Measurements from ENCODE around the gene GNA12. TPM values are rescaled to one million over a fixed set of nuclear protein-coding genes. Genes with fewer than 3 reads are reported as not detected.
A peak's percentile ranks its signal among the peaks of the same experiment; 100 is the strongest.
"Not testable (repeated sequence)": the region's sequence is repeated elsewhere in the genome, so short reads cannot be mapped to it uniquely, and the experiment has no call there.

Gene GNA12
- total RNA-seq, 1 donor from 2014 or later = 67.2 TPM

DNA sequence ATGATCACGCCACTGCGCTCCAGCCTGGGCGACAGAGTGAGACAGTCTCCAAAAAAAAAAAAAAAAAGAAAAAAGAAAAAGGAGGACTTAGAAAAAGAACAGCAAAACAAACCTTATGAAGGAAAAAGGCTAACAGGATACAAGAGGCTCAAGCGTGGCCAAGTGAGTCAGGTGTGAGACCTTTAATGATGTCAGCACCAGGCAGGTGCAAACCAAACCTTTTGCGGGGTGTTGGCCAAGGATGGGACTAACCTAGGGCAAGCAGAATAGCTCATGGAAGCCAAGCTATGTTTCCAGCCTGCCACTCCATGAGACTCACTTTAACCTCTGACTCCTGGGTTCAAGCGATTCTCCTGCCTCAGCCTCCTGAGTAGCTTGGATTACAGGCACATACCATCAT, 11.3 kb upstream of the GNA12 start:
- Histone ChIP-seq H4K20me1 (ENCODE audit: insufficient read depth, low read length) (no peaks in the 10 kb centered on the region), H3K36me3 (ENCODE audit: insufficient read depth, low read length) (no peaks in the 10 kb centered on the region), H3K9me3 (ENCODE audit: insufficient read depth, low read depth, low read length) (no peaks in the 10 kb centered on the region), H3K4me3 (ENCODE audit: insufficient read depth, low read depth, low read length) (no peak overlapping the region), H3K27me3 (ENCODE audit: insufficient read depth, low read length) (no peaks in the 10 kb centered on the region), H3K4me2 (ENCODE audit: low read length) (no peak overlapping the region), H3K9ac (ENCODE audit: low read length) (no peak overlapping the region), H3K79me2 (ENCODE audit: insufficient read depth, low read length) (no peaks in the 10 kb centered on the region), H2AFZ (ENCODE audit: low read depth, low read length) (no peak overlapping the region), H3K27ac (ENCODE audit: low read depth, low read length) (no peak overlapping the region), H3K4me1 (ENCODE audit: insufficient read depth, low read length) (no peaks in the 10 kb centered on the region)
- no peak overlapping the region for H3K27ac Mint-ChIP-seq (ENCODE audit: unreplicated experiment)
- H3K4me1 Mint-ChIP-seq (ENCODE audit: low read depth, unreplicated experiment) = peaks cover 6% of the 10 kb centered on the region
- no peaks in the 10 kb centered on the region for H3K36me3 Mint-ChIP-seq (ENCODE audit: low read depth, unreplicated experiment)
- DNase-seq (ENCODE audit: low read depth) = no peak
- no peak overlapping the region for H3K4me3 Mint-ChIP-seq (ENCODE audit: unreplicated experiment)
- H3K9me3 Mint-ChIP-seq (ENCODE audit: unreplicated experiment) = peaks cover 2% of the 10 kb centered on the region
- no peaks in the 10 kb centered on the region for H3K27me3 Mint-ChIP-seq (ENCODE audit: low read depth, unreplicated experiment)
- no peak for TF ChIP-seq EZH2 (IDR thresholded peaks at IDR 0.05; ENCODE audit: insufficient read depth, low read length)
- TF ChIP-seq, protein P1, sequence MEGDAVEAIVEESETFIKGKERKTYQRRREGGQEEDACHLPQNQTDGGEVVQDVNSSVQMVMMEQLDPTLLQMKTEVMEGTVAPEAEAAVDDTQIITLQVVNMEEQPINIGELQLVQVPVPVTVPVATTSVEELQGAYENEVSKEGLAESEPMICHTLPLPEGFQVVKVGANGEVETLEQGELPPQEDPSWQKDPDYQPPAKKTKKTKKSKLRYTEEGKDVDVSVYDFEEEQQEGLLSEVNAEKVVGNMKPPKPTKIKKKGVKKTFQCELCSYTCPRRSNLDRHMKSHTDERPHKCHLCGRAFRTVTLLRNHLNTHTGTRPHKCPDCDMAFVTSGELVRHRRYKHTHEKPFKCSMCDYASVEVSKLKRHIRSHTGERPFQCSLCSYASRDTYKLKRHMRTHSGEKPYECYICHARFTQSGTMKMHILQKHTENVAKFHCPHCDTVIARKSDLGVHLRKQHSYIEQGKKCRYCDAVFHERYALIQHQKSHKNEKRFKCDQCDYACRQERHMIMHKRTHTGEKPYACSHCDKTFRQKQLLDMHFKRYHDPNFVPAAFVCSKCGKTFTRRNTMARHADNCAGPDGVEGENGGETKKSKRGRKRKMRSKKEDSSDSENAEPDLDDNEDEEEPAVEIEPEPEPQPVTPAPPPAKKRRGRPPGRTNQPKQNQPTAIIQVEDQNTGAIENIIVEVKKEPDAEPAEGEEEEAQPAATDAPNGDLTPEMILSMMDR (IDR thresholded peaks at IDR 0.05; ENCODE audit: insufficient read depth, low read depth, low read length) = no peak
- FAIRE-seq = no peak

DNA sequence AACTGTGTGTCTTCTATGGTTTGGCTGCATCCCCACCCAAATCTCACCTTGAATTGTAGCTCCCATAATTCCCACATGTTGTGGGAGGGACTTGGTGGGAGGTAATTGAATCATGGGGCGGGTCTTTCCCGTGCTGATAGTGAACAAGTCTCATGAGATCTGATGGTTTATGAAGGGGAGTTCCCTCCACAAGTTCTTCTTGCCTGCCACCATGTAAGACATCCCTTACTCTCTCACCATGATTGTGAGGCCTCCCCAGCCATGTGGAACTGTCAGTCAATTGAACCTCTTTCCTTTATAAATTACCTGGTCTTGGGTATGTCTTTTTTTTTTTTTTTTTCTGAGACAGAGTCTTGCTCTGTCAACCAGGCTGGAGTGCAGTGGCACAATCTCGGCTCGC, 9.4 kb upstream of the GNA12 start:
- not testable (repeated sequence) for H3K27me3 Mint-ChIP-seq (ENCODE audit: low read depth, unreplicated experiment); FAIRE-seq

GRCh38 chr7:2853147-2853546, 9.0 kb upstream of the GNA12 start:
- no peaks in the 10 kb centered on the region for H3K4me1 ChIP-seq (ENCODE audit: insufficient read depth, low read length)
- Mint-ChIP-seq H3K27me3 (ENCODE audit: low read depth, unreplicated experiment) (no peaks in the 10 kb centered on the region), H3K4me3 (ENCODE audit: unreplicated experiment) (no peak overlapping the region), H3K27ac (ENCODE audit: unreplicated experiment) (peak overlapping the region; percentile 34), H3K4me1 (ENCODE audit: low read depth, unreplicated experiment) (peaks cover 6% of the 10 kb centered on the region), H3K9me3 (ENCODE audit: unreplicated experiment) (peaks cover 2% of the 10 kb centered on the region), H3K36me3 (ENCODE audit: low read depth, unreplicated experiment) (no peaks in the 10 kb centered on the region)
- H2AFZ ChIP-seq (ENCODE audit: low read depth, low read length) = peak overlapping the region; percentile 22
- H3K4me2 ChIP-seq (ENCODE audit: low read length) = no peak overlapping the region
- H3K36me3 ChIP-seq (ENCODE audit: insufficient read depth, low read length) = no peaks in the 10 kb centered on the region
- no peak overlapping the region for H3K9ac ChIP-seq (ENCODE audit: low read length)
- H3K9me3 ChIP-seq (ENCODE audit: insufficient read depth, low read depth, low read length) = no peaks in the 10 kb centered on the region
- no peak overlapping the region for H3K4me3 ChIP-seq (ENCODE audit: insufficient read depth, low read depth, low read length)
- H3K27me3 ChIP-seq (ENCODE audit: insufficient read depth, low read length) = no peaks in the 10 kb centered on the region
- no peak for DNase-seq (ENCODE audit: low read depth)
- H4K20me1 ChIP-seq (ENCODE audit: insufficient read depth, low read length) = no peaks in the 10 kb centered on the region
- no peak for TF ChIP-seq EZH2 (IDR thresholded peaks at IDR 0.05; ENCODE audit: insufficient read depth, low read length)
- TF ChIP-seq, protein P1 (IDR thresholded peaks at IDR 0.05; ENCODE audit: insufficient read depth, low read depth, low read length) = no peak
- H3K27ac ChIP-seq (ENCODE audit: low read depth, low read length) = no peak overlapping the region
- no peak for FAIRE-seq
- no peaks in the 10 kb centered on the region for H3K79me2 ChIP-seq (ENCODE audit: insufficient read depth, low read length)

More for the DNA sequence above, 9.4 kb upstream of the GNA12 start:
- H3K4me1 ChIP-seq (ENCODE audit: insufficient read depth, low read length); H3K4me3 Mint-ChIP-seq (ENCODE audit: unreplicated experiment); H3K4me3 ChIP-seq (ENCODE audit: insufficient read depth, low read depth, low read length); H3K9ac ChIP-seq (ENCODE audit: low read length); H3K9me3 Mint-ChIP-seq (ENCODE audit: unreplicated experiment); H2AFZ ChIP-seq (ENCODE audit: low read depth, low read length); DNase-seq (ENCODE audit: low read depth); H3K79me2 ChIP-seq (ENCODE audit: insufficient read depth, low read length); H3K9me3 ChIP-seq (ENCODE audit: insufficient read depth, low read depth, low read length); H3K4me1 Mint-ChIP-seq (ENCODE audit: low read depth, unreplicated experiment); H3K36me3 ChIP-seq (ENCODE audit: insufficient read depth, low read length); H4K20me1 ChIP-seq (ENCODE audit: insufficient read depth, low read length); H3K27me3 ChIP-seq (ENCODE audit: insufficient read depth, low read length); H3K4me2 ChIP-seq (ENCODE audit: low read length); H3K36me3 Mint-ChIP-seq (ENCODE audit: low read depth, unreplicated experiment); H3K27ac ChIP-seq (ENCODE audit: low read depth, low read length): not testable (repeated sequence)
- H3K27ac Mint-ChIP-seq (ENCODE audit: unreplicated experiment) = peak overlapping the region; percentile 34
